Anterior cingulate cortex (tissue), 58 donors: ENCODE measurements around the gene HHATL.
A peak's percentile ranks its signal among the peaks of the same experiment; 100 is the strongest.

Source experiments
- DNase-seq, 58 donors: peaks; one replicate each; lab custom pipeline; 2025; lab: John Stamatoyannopoulos, UW

The HHATL gene

DNA sequence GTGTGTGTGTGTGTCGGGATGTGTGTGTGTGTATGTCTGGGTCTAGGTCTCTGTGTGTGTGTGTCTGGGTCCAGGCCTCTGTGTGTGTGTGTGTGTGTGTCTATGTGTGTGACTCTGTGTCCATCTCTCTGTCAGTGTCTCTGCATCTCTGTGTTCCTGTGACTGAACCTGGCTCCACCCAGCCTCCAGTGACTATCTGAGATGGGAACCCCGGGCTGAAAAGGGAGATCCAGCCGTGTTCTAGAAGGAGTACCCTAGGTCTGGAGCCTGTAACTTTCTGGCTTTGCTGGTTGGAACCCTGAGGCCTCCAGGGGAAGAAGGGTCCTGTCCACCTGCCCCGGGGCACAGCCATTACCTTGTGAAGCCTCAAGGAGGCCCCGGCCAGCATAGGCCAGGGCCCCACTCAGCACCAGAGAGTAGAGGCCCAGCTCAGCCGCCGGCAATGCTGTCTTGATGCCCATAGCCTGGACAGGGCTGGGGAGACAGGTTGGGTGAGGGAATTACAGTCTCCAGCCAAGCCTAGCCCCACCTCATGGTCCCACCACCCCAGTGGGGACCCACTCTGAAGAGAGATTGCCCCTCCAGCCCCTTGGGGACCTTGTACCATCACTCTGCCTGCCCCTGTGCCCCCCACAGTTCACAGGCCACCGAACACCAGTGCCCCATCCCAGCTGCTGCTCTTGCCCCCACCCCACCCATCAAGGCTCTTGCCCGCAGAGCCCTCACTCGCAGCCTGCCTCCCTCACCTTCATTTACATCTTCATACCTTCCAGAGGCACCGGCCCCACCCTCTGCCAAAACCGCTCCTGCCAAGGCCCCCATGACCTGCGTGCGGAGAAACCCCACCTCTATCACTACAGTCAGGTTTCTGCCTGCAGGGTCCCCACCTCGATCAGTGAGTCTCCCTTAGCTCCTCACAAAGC, 2.0 kb downstream of the HHATL start:
- DNase-seq = peak in 2 of 58 donors; percentile 40 to 58

GRCh38 chr3:42699511-42699971, 3.1 kb downstream of the HHATL start:
- DNase-seq = no peak

DNA sequence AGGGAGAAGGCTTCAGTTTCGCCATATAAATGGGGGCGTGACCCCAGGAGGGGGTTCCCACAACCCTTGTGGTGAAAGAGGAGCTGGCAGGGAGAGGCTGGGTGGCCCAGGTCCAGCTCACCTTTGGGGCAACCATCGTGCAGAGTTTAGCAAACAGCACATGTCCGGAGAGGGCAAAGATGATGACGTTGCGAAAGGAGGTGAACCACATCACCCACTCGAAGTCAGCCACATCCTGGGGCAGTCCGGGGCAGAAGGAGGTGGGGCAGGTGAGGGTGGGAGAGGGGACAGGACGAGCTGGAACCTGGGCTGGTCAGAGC, 3.7 kb downstream of the HHATL start:
- no peak for DNase-seq

DNA sequence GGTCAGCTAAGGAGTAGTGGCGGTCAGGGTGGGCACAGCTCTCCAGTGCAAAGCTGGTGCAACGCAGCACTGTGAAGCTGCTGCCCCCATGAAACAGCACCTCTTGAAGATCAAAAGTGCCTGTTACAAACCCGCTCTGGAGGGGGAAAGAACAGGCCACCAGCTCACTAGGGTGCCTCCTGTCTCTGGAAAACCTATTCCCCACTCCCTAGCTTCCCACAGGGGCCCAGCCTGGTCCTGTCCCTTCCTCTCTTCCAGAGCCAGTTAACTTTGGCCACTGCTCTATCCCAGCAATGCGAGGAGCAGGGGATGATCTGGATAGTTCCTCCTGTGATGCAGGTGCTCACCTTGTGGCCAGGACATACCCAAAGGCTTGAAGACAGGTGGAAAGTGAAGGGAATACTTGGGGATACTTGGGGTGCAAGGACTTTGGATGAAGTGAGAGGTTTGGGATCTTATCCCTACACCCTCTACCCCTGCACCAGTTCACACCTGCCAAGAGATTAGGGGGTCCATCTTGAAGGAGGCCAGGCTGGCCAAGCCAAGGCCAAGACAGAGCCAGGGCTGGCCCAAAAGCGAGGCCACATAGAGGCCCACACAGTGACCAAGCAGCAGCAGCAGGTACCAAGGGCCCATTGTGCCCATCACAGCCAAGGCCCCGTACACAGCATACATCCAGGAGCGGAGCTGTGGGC, 4.2 kb downstream of the HHATL start:
- DNase-seq = no peak

GRCh38 chr3:42697289-42698051, 5.1 kb downstream of the HHATL start:
- DNase-seq = no peak

DNA sequence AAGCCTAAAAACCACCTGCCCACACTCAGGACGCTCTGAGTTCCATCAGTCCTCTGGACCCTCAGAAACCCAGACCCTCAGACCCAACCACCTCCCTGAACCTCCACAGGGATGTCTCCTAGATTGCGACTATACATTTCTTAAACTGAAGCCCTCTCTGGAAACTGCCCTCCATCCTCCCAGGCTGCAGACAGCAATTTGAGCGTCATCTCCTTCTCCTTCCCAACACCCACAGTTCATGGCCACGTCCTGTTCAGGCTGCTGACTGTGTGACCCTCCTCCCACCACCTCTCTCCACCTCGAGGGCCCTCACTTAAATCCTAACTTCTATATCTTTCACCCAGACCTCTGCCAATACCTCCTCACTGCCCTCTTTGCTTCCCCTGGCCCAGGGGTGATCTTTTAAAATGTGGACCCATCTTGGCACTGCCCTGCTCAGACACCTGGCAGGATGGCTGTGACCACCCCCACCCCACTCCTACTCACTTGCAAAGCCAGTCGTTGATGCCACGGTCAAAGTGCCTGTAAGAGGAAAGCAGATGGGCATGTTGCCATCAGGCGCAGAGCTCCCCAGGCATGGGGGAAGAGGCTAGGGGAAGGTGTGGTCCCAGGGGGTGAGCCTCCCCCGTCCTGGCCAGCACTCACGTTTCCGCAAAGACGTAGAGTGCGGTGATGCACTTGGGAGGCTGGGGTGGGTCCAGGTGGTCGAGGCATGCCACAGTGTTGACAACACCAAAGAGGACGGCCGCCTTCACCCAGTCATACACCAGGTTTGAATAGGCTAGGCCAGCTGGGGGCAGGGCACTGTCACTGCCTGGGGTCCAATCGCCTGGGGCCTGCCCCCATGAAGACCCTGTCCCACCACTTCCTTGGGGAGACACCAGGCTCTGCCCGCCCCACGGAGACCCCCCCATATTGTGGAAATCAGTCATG, 6.0 kb downstream of the HHATL start:
- DNase-seq = no peak

- DNase-seq = no peak
Observed at GRCh38 chr3:42694366-42694765, 8.2 kb downstream of the HHATL start.

- no peak for DNase-seq
Observed at GRCh38 chr3:42693530-42693930, 9.1 kb downstream of the HHATL start.

GRCh38 chr3:42692667-42693529, 9.7 kb downstream of the HHATL start:
- DNase-seq = no peak

DNA sequence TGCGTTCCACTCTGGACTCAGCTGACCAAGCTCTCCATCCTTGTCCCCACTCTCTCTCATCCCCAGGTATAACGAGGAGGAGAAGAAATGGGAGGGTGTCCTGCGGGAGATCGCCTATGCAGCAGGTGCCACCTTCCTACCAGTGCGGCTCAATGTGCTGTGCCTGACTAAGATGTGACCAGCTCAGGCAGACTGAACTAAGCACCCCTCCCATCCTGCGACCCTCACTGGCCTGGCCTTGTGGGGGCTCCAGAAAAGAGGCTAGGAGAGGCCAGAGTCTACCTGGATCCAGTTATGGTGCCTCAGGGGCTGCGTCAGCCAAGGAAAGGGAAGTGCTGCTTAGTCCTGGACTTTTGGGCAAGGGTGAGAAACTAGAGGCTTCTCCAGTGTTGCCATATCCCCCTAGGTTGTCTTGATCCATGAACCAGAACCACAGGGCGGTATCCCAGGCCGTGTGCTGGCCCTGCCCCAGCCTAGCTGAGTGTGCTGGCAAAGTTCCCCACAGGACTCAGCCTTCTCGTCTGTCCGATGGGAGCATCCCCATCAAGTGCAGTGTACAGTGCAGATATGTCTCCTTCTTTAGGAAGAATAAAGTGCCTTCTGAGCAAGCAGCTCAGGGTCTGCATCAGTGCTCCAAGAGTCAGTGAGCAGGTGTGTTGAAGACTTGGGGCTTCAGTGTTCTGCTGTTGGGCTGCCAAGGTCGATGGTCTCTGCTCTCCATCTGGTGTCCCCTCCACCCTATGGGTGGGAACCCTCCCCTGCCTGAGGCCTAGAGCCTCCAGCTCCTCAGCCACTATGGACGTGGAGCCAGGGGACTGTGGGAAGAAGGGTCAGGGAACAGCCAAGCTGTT, 10.6 kb downstream of the HHATL start:
- DNase-seq = no peak

DNA sequence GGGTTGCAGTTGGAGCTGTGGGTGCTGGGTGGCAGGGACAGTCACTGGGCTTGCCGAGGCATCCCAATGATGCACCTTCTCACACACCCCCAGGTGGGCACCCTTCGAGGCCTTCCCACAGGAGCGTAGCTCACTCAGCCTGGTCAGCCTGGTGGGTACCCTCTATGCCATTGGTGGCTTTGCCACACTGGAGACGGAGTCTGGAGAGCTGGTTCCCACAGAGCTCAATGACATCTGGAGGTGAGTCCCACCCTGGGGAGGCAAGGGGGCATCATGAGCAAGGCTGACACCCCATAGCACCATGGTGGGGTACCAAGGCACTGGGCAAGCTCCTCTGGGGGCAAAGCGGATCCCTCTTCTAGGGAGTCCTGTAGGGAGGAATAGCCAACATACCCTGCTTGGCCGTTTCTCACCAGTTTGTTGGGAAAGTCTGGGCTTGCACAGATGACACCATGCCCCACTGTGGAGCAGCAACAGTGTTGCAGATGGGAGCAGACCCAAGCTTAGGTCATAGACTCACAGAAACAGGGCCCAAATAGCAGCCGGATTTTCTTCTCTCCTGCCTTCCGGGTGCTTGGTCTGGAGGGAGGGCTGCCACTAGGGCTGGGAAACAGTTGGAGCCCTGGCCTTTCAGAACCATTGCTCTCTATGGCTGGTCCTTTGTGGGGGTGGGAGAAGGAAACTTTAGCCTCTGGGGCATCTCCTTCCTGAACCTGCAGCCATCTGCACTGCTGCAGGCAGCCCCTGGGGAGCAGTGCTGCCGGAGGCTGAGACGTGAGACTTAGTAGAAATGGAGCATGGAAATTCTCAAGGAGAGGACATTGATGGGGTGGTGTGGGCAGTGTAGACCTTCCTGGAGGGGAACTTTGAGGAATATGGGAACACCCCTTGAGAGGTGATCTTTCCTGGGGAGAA, 11.6 kb downstream of the HHATL start:
- peak in 1 of 58 donors; percentile 43 for DNase-seq

DNA sequence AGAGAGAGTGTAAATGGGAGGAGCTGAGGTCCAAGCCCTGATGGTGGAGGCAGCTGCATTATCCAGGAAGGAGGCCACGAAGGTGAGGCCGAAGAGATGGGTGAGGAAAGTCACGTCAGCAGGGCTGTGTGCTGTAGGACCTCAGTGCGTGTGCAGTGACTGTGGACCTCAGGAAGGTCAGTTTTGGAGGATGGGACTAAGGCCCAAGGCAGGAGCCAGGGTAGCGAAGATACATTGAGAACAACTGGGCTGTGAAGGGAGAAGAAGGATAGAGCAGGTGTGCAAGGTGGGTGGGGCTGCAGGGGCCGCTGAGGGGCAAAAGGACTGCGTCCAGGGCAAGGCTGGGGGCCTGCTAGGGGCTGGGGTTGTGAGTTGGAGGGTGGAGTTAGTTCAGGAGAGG, 12.4 kb downstream of the HHATL start:
- no peak for DNase-seq

DNA sequence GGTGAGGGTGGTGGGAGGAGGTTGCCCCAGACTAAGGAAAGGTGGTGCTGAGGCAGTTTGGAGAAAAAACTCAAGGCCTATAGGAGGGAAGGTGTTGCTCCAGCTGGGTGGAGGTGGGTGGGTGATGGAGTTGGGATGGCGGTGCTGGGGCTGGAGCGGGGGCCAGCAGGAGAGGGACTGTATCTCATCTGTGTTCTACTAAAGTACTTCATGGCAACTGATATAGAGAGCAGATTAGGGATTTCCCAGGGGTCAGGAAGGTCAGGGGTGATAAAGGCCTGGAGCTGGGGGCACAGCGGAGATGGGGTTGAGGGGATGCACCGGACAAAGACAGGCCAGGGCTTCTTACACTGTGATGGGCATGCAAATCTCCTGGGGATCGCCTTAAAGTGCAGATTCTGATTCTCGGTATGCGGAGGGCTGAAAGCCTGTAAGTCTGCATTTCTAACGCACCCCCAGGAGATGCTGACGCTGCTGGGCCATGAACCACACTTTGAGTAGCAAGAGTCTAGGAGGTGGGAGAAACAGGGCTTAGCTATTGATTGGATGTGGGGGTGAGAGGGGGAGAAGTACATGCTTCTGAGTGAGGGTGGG, 13.1 kb downstream of the HHATL start:
- DNase-seq = no peak

GRCh38 chr3:42688487-42689420, 13.8 kb downstream of the HHATL start:
- no peak for DNase-seq

DNA sequence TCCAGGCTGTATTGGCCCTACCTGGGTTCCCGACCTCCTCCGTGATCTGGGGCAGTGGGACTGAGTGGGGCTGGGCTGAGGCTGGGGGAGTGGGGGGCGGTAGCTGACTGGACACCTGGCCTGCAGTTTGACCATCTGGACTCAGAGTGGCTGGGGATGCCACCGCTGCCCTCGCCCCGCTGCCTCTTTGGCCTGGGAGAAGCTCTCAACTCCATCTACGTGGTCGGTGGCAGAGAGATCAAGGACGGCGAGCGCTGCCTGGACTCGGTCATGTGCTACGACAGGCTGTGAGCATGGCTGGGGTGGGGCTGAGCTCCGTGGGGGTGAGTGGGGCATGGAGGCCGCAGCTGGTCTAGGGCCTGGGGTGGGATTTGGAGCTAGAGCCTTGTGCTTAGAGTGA, 14.6 kb downstream of the HHATL start:
- DNase-seq = no peak
